NB4 (cell line): ENCODE data around the gene SPARCL1.

ENCODE experiments used
- DNase-seq: peaks from one replicate; pipeline ENCODE4 v3.0.0; 2010; ENCODE audit warnings: low read depth
- H3K4me3 ChIP-seq: one replicate; pipeline ENCODE4 v1.5.1; 2011; ENCODE audit warnings: mild to moderate bottlenecking, low read depth, low read length, moderate library complexity
- MAX ChIP-seq: IDR thresholded peaks from 2 replicates; pipeline ENCODE4 v1.6.1; 2011; ENCODE audit warnings: low read depth, low read length
- MYC ChIP-seq: IDR thresholded peaks from 2 replicates; pipeline ENCODE4 v1.6.1; 2011; ENCODE audit warnings: low read depth, low read length
- POLR2A ChIP-seq: IDR thresholded peaks from 2 replicates; pipeline ENCODE4 v1.6.1; 2011; ENCODE audit warnings: mild to moderate bottlenecking; ENCODE audit not compliant: insufficient read length; ENCODE audit errors: extremely low read depth
- TF ChIP-seq, protein P1 (sequence below): IDR thresholded peaks from one replicate; pipeline ENCODE4 v1.5.1; 2012; ENCODE audit warnings: low read depth, low read length

The SPARCL1 gene

DNA sequence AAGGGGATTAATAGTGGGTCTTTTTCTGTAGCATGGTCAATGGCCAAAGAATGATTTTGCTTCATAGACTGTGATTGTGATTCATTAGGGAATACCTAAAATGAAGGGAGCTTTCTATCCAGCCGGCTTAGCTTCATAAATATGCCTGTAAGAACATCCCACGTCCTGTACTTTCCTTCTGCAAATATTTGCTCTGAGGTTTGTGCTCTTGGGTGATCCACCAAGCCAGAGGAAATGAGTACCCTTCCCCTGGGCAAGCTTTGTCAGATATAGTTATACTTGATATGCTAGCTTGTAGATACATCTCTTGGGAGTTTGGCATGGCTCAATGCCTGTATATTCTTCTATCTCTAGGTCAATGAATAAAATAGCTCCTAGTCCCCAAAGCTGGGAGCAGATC, 28.2 kb upstream of the SPARCL1 start:
- TF ChIP-seq, protein P1, sequence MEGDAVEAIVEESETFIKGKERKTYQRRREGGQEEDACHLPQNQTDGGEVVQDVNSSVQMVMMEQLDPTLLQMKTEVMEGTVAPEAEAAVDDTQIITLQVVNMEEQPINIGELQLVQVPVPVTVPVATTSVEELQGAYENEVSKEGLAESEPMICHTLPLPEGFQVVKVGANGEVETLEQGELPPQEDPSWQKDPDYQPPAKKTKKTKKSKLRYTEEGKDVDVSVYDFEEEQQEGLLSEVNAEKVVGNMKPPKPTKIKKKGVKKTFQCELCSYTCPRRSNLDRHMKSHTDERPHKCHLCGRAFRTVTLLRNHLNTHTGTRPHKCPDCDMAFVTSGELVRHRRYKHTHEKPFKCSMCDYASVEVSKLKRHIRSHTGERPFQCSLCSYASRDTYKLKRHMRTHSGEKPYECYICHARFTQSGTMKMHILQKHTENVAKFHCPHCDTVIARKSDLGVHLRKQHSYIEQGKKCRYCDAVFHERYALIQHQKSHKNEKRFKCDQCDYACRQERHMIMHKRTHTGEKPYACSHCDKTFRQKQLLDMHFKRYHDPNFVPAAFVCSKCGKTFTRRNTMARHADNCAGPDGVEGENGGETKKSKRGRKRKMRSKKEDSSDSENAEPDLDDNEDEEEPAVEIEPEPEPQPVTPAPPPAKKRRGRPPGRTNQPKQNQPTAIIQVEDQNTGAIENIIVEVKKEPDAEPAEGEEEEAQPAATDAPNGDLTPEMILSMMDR: no peak
- TF ChIP-seq MYC (no peak), MAX (no peak), POLR2A (no peak)
- no peak for DNase-seq
- H3K4me3 ChIP-seq: no peak overlapping the region

GRCh38 chr4:87555773-87556619, 26.8 kb upstream of the SPARCL1 start:
- no peak for DNase-seq
- no peak overlapping the region for H3K4me3 ChIP-seq
- TF ChIP-seq POLR2A: no peak
- TF ChIP-seq MAX: no peak
- TF ChIP-seq MYC: no peak
- TF ChIP-seq, protein P1: no peak

DNA sequence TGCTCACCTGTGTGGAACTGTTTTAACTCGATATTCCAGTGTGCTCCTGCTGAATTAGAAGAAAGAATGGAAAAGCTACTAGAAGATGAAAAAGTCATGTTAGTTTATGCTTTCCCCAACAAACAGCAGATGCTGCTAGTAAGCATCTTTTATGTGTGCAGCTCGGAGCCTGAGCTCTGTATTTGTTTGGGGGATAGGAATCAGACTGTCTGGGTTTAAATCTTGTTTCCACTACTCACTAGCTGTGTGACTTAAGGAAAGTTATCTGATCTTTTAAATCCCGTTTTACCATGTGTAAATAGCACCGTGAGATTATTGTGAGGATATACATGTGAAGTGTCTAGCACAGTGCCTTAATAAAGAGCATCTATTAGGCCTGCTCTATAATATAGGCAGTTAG, 24.0 kb upstream of the SPARCL1 start:
- H3K4me3 ChIP-seq: no peak overlapping the region
- DNase-seq: no peak
- TF ChIP-seq, protein P1: no peak
- no peak for TF ChIP-seq POLR2A
- no peak for TF ChIP-seq MAX
- TF ChIP-seq MYC: no peak

GRCh38 chr4:87551361-87551760, 22.2 kb upstream of the SPARCL1 start:
- TF ChIP-seq MYC (no peak), POLR2A (no peak), MAX (no peak)
- TF ChIP-seq, protein P1: no peak
- H3K4me3 ChIP-seq: no peak overlapping the region
- DNase-seq: no peak

DNA sequence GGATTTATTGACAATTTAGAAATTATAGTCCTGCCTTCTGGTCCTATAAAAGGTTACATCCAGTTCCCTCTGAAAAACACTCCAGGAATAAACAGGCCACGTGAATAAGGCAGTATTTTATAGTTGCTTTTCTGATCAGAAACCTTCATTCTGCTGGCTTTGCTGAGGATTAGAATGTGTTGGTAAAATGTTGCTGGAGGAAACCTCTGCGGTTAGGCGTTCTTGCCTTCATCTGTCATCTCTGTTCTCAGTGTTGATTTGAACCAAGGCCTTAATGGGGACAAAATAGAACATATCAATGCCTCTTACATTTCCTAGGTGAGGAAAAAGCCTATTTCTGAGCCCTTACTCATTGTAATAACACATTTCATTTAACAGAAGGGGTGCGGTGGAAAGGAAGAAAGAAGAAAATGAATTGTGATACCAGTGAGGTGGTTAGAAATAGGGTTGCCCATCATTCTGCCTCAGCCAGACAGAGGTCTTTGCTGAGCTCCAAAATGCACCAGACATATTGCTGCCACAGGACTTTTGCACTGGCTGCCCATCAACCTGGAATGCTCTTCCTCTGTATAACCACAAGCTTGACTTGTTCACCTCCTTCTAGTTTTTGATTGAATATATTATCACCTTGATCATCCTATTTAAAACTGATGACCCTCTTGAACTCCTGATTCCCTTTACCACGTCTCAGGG, 18.0 kb upstream of the SPARCL1 start:
- no peak for DNase-seq
- no peak for TF ChIP-seq MYC
- TF ChIP-seq, protein P1: no peak
- TF ChIP-seq POLR2A: no peak
- TF ChIP-seq MAX: no peak
- H3K4me3 ChIP-seq: no peak overlapping the region
